OCI-LY7 (cell line): ENCODE measurements around the gene TMPRSS2.
"Not testable (repeated sequence)": the region's sequence is repeated elsewhere in the genome, so short reads cannot be mapped to it uniquely, and the experiment has no call there.

Source experiments
- CTCF ChIP-seq: fragments of 200-600 bp; sonication (generic); conservative IDR thresholded peaks from 2 replicates; pipeline ENCODE4 v1.5.1; 2014; ENCODE audit warnings: mild to moderate bottlenecking, antibody characterized with exemption, low read length, moderate library complexity, mixed read lengths
- EZH2phosphoT487 ChIP-seq: fragments of 200-600 bp; sonication (generic); IDR thresholded peaks from 2 replicates; pipeline ENCODE4 v1.6.1; 2018; ENCODE audit warnings: low read depth, borderline replicate concordance, mild to moderate bottlenecking, mixed run types, antibody characterized with exemption, low read length, moderate library complexity, mixed read lengths

GRCh38 chr21:41423305-41423636 is 84.7 kb downstream of the TMPRSS2 start:
- not testable (repeated sequence) for TF ChIP-seq CTCF, EZH2phosphoT487
